HG03354 (cell line): ENCODE measurements around the gene NCOR2.
"Not testable (repeated sequence)": the region's sequence is repeated elsewhere in the genome, so short reads cannot be mapped to it uniquely, and the experiment has no call there.

Experiments
- ATAC-seq: cut with Tn5 transposase; IDR thresholded peaks from one replicate; pipeline ENCODE4 v1.9.1; 2021; ENCODE audit warnings: mild to moderate bottlenecking; ENCODE audit not compliant: unreplicated experiment, poor library complexity, severe bottlenecking

The NCOR2 gene

DNA sequence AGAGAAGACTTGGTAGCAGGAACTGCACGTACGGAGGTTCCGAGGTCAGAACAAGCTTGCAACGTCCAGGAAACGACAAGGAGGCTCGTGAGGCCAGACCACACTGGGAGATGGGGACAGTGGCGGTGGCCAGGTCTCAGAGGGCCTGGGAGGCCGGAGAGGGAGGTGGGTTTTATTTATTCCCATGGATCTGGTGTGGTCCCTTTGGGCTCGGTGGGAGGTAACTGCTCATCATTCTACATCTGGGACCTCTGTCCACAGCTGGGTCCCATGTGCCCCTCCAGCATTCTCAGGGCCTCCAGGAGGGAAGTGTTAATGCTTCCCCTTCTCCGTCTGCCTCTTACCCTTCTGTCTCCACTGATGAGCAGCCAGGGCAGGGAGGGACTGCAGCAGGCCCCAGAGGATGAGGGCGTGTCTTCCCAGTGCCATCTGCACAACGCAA lies 35.7 kb upstream of the NCOR2 start:
- no peak for ATAC-seq

DNA sequence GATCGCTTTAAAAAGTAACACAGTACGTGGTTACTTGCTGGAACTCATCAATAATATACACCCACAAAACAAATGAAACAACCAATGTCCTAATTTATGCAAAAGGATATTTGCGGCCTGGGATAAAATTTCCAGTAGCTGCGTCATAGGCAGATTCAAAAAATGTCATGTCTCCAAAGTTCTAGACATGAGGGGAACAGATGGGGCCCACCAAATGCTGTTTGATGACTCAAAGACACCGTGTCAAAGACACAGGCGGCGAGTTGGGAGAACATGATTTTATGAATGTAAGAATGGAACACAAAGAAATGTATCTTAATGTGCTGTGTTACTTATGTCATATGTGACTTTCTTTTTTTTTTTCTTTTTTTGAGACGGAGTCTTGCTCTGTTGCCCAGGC lies 34.3 kb upstream of the NCOR2 start:
- ATAC-seq: no peak

DNA sequence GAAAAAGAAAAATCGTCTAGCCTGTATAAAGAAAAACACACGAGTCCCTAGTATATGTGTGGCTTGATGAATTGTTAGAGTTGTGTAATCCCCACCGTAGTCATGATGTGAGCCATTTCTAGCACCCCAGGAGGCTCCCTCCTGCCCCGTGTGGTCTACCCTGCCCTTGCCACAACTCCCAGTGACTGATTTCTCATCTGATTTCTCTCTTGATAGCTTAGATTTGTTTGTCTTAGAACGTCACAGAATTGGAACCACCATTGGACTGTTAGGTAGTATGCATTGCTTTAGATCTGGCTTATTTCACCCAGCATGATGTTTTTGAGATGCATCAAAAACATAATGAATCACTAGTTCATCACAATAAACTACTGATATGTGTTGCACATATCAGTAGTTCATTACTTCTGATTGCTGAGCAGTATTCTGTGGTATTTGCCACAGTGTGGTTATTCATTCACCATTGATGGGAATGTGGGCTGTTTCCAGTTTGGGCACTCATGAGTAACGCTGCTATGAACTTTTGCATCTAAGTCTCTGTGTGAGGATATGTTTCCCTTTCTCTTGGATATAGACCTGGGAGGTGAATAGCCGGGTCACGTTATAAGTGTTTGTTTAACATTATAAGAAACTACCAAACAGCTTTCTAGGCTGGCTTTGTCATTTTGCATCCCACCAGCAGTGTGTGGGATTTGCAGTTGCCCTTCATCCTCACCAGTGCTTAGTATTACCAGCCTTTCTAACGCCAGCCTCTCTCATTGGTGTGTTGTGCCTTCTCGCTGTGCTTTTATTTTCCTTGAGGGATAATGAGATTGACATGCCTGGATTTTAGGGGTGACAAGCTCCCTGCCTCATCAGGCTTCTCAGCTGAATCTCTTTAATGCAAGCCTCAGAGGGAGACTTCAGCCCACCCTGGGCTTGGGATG lies 31.9 kb upstream of the NCOR2 start:
- ATAC-seq: no peak

DNA sequence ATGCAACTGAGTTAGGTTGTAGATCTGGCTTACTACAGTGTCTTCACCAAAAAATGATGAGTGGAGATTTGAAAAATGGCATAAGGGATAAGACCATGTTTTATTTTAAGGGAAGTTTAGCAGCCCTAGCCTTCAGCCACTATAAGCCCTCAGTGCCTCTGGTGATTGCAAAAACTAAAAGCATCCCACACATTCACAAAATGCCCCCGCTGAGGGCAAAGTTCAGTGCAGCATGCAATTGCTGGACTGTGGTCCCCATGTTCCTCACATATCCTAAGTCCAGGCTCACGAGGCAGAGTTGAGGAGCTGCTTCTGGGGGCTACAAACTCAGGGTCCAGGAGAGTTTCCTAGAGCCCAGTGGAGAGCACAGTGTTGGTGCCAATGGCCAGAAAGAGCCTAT lies 29.6 kb upstream of the NCOR2 start:
- no peak for ATAC-seq

DNA sequence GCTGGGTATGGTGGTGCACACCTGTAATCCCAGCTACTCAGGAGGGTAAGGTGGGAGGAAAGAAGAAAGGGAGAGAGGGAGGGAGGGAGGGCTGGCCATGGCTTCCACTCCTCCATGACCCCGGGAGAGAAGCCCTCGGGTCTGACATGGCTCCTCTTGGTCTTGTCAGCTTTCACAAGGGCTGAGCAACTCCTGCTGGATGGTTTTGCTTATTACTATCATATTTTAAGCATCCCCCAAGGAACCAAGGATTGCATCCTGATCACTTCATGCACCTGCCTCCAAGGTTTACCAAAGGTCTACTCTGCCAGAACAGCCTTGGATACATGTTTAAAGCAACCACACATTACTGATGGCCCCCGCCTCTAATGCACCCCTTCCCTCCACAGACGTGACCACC lies 28.0 kb upstream of the NCOR2 start:
- ATAC-seq: no peak

DNA sequence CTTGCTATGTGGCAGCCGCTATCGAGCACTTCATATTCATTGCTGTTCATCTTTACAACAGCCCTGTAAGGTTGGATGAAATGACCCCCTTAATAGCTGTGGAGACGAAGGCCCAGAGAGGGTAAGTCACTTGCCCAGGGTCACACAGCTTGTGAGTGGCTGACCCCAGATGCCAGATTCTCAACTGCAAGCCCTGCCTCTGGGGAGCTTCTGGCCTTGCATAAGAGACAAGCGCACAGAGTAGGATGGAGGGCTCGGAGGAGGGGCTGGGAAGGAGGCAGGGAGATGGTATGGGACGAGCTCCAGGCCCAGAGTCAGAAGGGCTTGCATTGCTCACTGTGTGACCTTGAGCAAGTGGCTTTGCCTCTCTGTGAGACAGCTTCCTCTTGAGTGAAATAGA lies 27.4 kb upstream of the NCOR2 start:
- ATAC-seq: no peak

DNA sequence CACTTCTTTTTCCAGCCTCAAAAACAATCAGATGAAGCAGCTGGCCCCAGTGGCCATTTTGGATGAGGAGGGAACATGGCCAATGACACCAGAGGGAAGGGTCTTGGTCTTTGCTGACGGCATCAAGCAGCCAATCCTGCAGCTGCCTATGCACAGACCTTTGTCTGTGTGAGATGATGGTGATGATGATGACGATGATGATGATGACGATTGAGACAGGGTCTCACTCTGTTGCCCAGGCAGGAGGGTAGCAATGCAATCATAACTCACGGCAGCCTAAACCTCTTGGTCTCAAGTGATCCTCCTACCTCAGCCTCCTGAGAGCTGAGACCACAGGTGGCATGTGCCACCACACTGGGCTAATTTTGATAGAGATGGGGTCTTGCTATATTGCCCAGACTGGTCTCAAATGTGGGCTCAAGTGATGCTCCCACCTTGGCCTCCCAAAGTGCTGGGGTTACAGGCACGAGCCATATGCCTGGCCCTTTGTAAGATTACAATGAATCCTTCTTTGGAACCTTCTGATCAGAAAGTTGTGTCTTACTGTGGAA lies 26.5 kb upstream of the NCOR2 start:
- no peak for ATAC-seq

GRCh38 chr12:124593176-124593575 lies 25.8 kb upstream of the NCOR2 start:
- no peak for ATAC-seq

- ATAC-seq: no peak
Observed at GRCh38 chr12:124592481-124593160, 25.2 kb upstream of the NCOR2 start.

DNA sequence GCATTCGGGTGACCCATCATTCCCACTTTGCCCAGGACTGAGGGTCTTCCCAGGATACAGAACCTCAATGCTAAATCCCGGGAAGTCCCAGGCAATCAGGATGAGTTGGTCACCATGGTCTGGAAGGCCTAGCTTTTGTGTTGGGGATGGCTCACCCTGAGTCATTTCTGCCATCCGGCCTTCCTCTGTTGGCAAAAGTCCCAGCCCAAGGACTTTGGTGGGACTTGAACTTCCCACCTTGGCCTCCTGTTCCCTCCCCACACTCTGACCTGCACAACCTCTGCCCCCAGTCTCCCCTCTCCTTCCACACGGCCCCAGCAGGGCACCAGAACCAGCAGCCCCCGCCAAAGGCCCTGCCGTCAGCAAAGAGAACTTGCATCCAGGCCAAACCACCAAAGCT lies 24.6 kb upstream of the NCOR2 start:
- no peak for ATAC-seq

DNA sequence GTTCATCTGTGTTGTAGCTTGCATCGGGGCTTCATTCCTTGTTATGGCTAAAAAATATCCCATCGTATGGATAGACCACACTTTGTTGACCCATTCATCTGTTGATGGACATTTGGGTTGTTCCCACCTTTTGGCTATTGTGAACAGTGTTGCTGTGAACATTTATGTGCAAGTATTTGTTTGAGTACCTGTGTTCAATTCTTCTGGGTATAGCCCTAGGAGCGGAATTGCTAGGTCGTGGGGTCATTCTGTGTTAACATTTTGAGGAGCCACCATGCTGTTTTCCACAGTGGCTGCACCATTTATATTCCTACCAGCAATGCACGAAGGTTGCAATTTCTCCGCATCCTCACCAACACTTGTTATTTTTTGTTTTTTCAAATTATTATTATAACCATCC lies 23.0 kb upstream of the NCOR2 start:
- no peak for ATAC-seq

- ATAC-seq: no peak
Observed at GRCh38 chr12:124588751-124589267, 21.4 kb upstream of the NCOR2 start.

DNA sequence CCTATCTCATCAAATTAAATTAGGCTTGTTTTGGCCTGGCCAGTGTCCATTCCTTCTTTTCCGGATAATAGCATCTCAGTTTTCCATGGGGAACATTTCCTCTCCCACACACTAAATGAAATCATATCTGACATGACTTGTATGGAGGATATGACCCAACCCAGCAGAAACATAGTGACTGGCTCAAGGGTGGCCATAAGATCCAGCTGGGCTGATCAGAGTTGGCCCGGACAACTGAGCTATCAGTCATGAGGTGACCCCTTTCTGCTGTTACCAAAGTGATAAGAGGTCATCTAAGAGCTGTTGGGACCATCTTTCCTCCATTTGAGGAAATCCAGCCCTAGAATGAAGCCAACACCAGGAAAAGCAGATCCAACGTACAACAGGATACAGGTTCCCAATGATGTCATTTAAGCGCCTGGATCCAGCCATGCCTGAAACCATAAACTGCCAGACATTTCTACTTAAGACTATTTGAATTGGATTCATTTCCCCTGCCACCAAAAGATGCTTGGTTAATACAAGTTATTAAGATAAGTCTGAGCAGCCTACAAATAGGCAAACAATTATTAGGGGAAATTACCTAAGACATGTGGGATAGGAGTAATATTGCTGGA lies 20.7 kb upstream of the NCOR2 start:
- no peak for ATAC-seq

DNA sequence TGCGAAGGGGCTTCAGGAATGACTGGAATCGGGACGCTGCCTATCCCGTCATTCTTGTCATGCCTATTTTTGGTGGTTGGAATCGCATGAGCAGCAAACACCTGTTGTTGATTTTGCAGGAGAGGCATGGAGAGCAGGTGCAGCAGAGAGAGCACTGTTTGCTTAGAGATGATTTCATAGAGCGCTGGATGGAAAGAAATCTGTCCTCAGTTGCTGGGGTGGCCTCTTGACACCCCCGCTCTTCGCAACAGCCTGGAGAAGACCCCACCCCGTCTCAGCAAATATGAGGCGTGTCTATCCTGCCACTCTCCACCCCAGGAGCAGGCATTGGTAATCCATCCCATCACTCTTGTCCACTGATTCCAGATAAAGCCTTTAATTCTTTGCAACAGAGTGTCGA lies 19.3 kb upstream of the NCOR2 start:
- no peak for ATAC-seq

DNA sequence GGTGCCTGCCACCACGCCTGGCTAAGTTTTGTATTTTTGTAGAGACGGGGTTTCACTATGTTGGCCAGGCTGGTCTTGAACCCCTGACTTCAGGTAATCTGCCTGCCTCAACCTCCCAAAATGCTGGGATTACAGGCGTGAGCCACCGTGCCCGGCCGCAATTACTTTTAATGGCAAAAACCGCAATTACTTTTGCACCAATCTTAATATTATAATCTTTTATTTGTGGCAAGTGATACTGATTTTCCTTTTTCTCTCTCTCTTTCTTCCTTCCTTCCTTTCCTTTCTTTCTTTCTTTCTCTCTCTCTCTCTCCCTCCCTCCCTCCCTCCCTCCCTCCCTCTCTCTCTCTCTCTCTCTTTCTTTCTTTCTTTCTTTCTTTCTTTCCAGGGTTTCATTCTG lies 17.1 kb upstream of the NCOR2 start:
- not testable (repeated sequence) for ATAC-seq

GRCh38 chr12:124583854-124584253 lies 16.4 kb upstream of the NCOR2 start:
- no peak for ATAC-seq

DNA sequence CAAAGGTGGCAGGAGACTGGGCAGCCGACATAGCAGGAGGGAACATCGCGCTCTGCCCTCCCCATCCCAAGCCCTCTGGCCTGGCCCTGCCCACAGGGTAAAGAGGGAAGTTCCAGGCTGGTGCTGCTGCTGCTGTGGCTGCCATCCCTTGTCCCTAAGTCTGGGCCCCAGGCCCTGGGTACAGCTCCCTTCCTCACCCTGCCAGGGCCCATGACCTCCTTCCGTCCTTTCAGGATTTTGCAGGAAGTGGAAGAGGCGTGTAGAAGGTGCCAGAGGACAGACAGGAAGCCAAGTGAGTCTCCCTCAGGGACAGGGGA lies 14.7 kb upstream of the NCOR2 start:
- no peak for ATAC-seq

GRCh38 chr12:124581307-124582107 lies 14.1 kb upstream of the NCOR2 start:
- ATAC-seq: no peak

- ATAC-seq: no peak
Observed at GRCh38 chr12:124579921-124580517, 12.6 kb upstream of the NCOR2 start.
